ENCODE results near the gene SLAMF1.

DNA sequence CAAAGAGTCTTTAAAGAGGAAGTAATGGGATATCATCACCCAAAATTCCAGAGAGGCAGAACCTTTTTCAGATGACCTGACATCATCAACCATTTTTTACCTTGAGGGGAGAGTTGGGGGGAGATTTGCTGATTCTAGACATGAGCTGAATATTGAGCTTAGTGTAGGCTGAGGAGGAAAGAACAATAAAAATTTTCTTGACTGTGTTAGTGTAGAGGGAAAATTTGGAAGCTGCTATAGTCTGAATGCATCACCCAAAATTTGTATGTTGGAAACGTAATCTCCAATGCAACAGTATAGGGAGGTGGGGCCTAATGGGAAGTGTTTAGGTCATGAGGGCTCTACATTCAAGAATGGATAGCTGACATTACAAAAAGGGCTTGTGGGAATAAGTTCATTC, 49.8 kb downstream of the SLAMF1 start:
- TF ChIP-seq, protein P1, sequence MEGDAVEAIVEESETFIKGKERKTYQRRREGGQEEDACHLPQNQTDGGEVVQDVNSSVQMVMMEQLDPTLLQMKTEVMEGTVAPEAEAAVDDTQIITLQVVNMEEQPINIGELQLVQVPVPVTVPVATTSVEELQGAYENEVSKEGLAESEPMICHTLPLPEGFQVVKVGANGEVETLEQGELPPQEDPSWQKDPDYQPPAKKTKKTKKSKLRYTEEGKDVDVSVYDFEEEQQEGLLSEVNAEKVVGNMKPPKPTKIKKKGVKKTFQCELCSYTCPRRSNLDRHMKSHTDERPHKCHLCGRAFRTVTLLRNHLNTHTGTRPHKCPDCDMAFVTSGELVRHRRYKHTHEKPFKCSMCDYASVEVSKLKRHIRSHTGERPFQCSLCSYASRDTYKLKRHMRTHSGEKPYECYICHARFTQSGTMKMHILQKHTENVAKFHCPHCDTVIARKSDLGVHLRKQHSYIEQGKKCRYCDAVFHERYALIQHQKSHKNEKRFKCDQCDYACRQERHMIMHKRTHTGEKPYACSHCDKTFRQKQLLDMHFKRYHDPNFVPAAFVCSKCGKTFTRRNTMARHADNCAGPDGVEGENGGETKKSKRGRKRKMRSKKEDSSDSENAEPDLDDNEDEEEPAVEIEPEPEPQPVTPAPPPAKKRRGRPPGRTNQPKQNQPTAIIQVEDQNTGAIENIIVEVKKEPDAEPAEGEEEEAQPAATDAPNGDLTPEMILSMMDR (IDR thresholded peaks at IDR 0.05; ENCODE audit: low read depth, low read length, missing input control), result no peak
- no peak for TF ChIP-seq YY1 (IDR thresholded peaks at IDR 0.05)
- no peak for TF ChIP-seq TAF1 (conservative IDR thresholded peaks at IDR 0.05)
- TF ChIP-seq, protein P2, sequence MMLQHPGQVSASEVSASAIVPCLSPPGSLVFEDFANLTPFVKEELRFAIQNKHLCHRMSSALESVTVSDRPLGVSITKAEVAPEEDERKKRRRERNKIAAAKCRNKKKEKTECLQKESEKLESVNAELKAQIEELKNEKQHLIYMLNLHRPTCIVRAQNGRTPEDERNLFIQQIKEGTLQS (IDR thresholded peaks at IDR 0.05), result no peak
- TF ChIP-seq RAD21 (IDR thresholded peaks at IDR 0.05), result no peak
- TF ChIP-seq, protein P3, sequence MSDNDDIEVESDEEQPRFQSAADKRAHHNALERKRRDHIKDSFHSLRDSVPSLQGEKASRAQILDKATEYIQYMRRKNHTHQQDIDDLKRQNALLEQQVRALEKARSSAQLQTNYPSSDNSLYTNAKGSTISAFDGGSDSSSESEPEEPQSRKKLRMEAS (IDR thresholded peaks at IDR 0.05), result no peak
- no peak for TF ChIP-seq HNF4G (IDR thresholded peaks at IDR 0.05)
- no peak for TF ChIP-seq HNF4A (conservative IDR thresholded peaks at IDR 0.05)
- no peak for TF ChIP-seq JUND (IDR thresholded peaks at IDR 0.05)
- TF ChIP-seq ZBTB33 (IDR thresholded peaks at IDR 0.05), result no peak
- no peak for TF ChIP-seq EGR1 (IDR thresholded peaks at IDR 0.05; ENCODE audit: low read depth in 2 of 2)
- TF ChIP-seq REST (IDR thresholded peaks at IDR 0.05), result no peak
- TF ChIP-seq GABPA (IDR thresholded peaks at IDR 0.05 in 1 of 2, conservative IDR thresholded peaks at IDR 0.05 in 1 of 2), result no peak
